Activated CD4-positive, alpha-beta T cell treated with anti-CD3 and anti-CD28 coated beads, Interleukin-2, amount 50 U/mL, for 48 hours (primary cell): ENCODE measurements around the gene DIABLO.
A peak's percentile ranks its signal among the peaks of the same experiment; 100 is the strongest.
"Not testable (repeated sequence)": the region's sequence is repeated elsewhere in the genome, so short reads cannot be mapped to it uniquely, and the experiment has no call there.

Source experiments
- DNase-seq, 2 experiments: peaks; one replicate each; pipeline ENCODE4 v3.0.0-alpha.2; 2020

The DIABLO gene

DNA sequence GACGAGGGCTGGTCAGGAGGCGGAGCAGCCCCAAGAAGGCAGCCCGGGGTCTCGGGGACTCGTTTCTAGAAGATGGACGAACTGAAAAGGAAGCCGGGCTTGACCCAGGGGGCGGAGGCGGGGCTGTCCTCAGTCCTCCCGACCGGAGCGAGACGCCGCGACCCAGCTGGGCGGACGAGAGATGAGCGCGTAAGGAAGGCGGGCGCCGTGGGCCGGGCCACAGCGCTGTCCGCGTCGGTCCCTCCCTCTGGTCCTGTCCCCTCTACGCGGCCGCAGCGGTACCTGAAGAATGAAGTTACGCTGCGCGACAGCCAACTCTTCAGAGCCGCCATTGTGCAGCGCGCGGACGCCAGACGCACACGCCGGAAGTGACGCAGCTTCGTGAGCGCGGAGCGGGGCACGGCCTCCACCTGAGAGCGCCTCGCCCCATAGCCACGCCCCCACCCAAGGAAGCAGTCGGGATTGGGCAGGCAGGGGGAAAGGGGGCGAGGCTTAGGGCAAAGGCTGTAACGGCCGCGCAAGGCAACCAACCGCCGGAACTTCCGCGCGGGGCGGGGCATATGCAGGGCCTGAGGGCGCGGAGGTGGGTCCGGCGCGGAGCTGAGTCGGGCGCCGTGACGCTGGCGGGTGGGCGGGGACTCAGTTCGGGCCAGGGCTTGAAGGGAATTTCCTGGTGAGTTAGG is at the start of gene DIABLO:
DIABLO (minus strand) TSS at position 370 of the 683 bp plus-strand sequence; CDS start at position 332, 38 bp downstream.
- DNase-seq: peak; percentile 100

DNA sequence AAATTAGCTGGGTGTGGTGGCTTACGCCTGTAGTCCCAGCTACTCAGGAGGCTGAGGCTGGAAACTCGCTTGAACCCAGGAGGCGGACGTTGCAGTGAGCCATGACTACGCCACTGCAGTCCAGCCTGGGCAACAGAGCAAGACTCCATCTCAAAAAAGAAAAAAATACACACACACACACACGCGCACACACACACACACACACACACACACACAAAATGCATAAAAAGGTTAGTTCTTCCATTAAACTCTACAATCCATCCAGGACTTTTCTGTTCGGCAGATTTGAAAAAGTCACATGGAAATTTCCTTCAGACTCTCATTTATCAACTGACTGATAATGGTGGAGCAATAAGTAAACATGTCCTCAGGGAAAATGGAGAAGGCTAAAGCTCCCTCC is 49.6 kb upstream of the DIABLO start:
- no peak for DNase-seq

- DNase-seq: peak; percentile 95 to 96
Measured at GRCh38 chr12:122266230-122266901, 40.5 kb upstream of the DIABLO start, which contains the start of gene VPS33A. VPS33A (minus strand) TSS chr12:122266494; CDS start chr12:122266408, 86 bp downstream.

DNA sequence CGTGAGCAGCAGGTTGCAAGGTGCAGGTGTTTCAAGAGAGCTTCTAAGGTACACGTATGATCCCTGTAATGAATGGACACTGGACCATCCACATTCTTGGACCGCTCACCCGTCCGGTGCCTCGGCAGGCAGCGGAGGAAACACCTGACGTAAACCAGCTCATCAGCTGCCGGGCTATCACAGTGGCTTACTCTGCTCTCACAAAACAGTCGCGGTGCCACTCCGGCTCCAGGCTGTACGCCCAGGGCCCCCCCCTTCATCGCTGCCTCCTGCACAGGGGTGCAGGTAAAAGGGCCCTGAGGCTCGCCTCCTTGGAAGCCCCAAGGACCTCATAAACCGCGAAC is 40.0 kb upstream of the DIABLO start:
- DNase-seq: peak in 1 of 2 experiments; percentile 45

DNA sequence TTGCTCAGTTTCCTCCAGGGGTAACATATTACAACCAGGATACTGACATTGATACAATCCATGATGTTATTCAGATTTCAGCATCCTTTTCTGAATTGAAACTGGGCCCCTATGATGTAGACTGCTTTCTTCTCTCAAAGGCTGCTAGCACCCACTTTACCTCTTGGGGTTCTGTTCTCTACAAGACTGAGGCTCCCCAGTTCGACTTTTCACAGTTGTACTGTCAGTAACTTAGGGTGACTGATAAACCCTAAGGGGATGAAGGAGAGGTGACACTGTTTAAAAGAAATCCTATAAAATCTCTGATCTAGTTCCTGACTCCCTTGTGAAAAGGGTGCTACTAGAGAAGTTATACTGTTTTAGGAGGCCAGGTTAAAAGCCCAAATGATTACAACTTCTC is 39.6 kb upstream of the DIABLO start:
- no peak for DNase-seq

GRCh38 chr12:122260735-122261134 is 34.9 kb upstream of the DIABLO start:
- DNase-seq: not testable (repeated sequence)

DNA sequence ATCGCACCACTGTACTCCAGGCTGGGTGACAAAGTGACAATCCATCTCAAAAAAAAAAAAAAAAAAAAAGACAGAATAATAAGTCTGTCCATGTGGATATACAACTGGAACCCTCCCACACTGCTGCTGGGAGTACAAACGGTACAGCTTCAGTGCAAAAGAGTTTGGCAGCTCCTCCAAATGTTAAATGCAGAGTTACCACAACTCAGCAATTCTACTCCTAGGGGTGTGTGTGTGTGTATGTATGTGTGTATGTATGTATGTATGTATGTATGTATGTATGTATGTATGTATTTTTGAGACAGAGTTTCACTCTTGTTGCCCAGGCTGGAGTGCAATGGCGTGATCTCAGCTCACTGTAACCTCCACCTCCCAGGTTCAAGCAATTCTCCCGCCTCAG is 33.1 kb upstream of the DIABLO start:
- not testable (repeated sequence) for DNase-seq

DNA sequence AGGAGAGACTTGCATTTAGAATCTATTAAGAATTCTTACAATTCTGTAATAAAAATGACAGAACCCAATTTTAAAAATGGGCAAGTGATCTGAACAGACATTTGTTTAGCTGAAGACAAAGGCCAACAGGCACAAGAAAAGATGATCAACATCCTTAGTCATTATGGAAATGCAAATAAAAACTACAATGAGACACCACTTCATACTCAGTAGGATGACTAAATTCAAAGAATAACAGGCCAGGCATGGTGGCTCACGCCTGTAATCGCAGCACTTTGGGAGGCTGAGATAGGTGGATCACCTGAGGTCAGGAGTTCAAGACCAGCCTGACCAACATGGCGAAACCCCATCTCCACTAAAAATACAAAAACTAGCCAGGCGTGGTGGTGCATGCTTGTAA is 32.6 kb upstream of the DIABLO start:
- DNase-seq: not testable (repeated sequence)

DNA sequence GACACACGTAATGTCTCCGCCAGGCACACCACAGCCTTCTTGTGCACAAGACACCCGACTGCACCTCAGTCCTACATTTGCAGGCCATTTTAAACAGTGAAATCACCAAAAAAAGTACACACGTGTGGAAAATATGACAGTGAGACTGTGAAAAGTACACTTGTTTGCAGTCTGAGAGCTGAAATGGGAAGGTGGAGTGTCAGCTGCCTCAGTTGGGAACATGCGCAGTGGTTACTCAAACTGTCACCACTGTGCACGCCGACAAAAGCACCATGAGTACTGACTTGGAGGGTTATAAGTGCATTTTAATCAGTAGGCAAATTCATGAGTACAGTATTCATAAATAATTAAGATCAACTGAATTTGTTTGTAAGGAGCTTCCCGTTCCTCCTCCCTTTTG is 24.7 kb upstream of the DIABLO start:
- no peak for DNase-seq

GRCh38 chr12:122250047-122250446 is 24.2 kb upstream of the DIABLO start:
- no peak for DNase-seq

- DNase-seq: no peak
Measured at GRCh38 chr12:122245553-122245952, 19.7 kb upstream of the DIABLO start.

- DNase-seq: no peak
Measured at GRCh38 chr12:122244565-122245371, 18.9 kb upstream of the DIABLO start.

DNA sequence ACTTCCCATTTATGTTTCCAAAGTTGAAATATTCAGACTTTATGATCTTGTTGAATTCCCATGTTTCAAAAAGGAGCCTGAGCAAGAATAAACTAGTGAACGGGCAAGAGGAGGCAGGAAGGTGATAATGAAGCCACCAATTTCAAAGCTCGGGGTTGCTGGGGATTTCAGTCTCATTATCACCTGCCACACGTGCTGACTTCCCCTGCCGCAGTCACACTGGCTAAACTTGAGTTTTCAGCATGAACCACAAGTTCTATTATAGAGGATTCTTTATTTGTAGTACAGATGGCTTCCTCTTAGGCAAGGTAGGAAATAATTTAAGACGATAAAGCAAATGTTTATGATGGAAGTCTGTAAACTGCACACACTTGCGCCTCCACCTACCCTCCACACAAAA is 18.1 kb upstream of the DIABLO start:
- peak in 1 of 2 experiments; percentile 16 for DNase-seq

GRCh38 chr12:122238861-122239260 is 13.0 kb upstream of the DIABLO start:
- DNase-seq: no peak

DNA sequence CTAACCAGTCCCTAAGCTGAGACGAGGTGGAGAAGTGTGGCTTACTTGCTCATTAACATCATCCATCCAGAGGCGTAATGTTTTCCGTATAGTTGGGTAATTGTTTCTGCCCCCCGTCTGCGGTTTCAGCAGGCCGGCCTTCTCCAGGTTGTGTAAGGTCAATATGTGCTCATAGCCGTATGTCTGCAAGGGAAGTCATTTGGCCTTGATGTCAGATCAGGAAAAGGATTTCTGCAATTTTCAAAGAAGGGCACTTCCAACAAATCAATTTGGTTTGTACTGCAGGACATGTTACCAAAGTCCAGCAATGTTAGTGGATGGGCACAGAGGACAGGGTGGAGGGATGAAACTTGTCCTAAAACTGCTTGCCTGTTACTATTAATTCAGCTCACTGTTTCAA is 9.9 kb upstream of the DIABLO start:
- no peak for DNase-seq

- DNase-seq: no peak
Measured at GRCh38 chr12:122232691-122233090, 6.8 kb upstream of the DIABLO start.

DNA sequence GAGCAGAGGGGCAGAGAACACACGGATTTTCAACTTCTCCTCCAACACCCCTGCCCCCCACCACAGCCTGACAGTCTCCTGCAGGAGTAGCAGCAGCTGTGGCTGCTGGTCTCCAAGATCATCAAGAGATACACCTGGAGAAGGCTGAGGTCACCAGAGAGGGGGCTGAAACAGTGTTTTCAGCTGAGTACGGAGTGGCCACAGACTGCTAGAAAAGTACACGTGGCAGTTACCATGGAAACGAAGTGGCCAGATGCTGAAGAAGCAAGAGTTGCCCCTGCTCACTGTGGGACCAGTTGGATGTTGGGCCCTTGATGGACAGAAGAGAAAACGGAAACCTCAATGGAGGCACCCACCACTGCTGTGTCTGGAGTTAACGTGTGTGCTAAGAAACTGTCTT is 4.9 kb upstream of the DIABLO start:
- DNase-seq: no peak

GRCh38 chr12:122228092-122228491 is 2.2 kb upstream of the DIABLO start:
- DNase-seq: no peak

DNA sequence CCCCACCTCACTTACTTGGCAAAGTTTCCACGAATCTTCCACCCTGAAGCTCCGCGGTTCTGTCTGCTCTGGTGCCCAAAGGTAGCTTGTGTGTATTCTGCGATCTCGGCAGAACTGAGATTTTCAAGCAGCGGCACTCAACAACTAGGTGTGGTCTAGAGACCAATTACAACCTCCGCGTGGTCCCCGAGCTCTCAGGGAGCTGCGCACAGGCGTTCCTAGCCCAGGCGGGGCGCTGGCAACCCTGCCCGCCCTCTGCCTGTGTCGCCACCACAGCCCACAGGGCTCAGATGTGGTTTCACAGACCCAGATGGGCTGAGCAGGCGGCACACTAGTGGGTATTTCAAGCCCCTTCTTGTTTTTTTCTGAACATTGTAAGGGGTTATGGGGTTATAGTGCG is 1.5 kb upstream of the DIABLO start:
- DNase-seq: no peak

DNA sequence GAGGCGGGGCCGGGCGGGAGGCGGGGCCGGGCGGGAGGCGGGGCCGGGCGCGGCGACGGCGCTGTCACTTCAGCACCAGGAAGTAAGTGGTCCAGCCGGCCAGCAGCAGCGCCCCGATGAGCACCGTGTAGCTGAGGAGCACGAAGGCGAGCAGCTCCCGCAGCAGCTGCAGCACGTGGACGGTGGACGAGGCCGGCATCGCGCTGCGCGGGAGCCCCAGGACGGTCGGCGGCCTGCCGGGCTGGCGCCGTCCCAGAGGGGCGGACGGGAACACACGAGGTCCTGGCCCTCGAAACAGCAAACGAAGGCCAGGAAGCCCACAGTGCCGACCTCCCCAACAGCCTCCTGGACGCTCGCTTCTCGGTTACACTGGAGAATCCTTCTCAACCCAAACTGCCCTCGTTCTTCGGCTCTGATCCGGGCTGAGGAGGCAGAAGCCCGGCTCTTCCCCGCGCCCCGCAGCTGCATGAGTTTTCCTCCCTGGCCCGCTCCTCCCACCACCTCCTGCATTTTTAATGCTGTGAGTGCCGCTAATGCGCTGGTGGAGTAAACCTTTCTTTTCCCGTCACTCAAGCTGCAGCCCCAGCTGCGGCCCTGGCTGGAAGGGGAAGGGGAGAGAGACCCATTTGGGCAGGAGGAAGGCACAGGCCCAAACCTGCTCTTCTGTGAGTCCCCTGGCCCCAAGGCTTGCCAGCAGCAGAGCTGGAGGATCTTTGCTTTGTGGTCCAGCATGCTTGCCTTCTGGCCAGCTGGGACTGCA is 694 bp upstream of the DIABLO start:
- DNase-seq: no peak

DNA sequence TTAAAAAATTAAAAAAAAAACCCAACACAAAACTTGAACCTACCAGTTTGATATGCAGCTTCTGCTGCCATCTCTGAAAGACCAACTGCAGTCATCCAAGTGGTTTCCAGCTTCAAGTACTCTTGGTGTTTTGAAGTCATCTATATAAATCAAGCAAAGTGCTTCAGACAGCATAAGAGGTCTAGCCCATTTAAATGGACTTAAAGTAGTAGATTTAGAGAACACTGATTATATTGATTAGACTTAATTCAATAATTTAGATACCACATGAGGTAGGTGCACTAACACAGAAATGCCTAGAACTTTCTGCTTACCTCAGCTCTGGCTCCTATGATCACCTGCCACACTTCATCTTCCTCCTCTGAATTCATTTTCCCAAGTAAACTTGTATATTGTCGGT is 9.4 kb downstream of the DIABLO start:
- no peak for DNase-seq

DNA sequence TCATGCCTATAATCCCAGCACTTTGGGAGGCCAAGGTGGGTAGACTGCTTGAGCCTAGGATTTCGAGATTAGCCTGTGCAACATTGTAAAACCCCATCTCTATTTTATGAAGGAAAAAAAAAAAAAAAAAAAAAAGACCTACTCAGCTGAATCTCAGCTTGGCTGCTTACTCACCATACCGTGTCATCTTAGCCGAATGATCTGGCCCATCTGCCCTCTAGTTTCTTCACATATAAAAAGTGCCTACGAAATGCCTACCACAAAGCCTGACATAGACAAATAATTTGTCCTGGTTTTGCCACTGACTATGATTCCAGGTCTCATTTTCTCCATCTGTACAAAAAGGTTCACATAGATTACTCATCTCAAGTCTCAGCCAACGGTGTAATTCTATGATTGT is 10.1 kb downstream of the DIABLO start:
- DNase-seq: no peak
